SU-DHL-6 (cell line): ENCODE results near the gene PALLD.
"Not testable (repeated sequence)": the region's sequence is repeated elsewhere in the genome, so short reads cannot be mapped to it uniquely, and the experiment has no call there.

Experiments used
- H2AFZ ChIP-seq: fragments of 200-600 bp; sonication (generic); 2 replicates; pipeline ENCODE4 v1.6.1; 2014; ENCODE audit warnings: low read depth, mild to moderate bottlenecking, moderate library complexity, mixed read lengths, antibody characterized with exemption, low read length; ENCODE audit not compliant: severe bottlenecking
- H3F3A ChIP-seq: fragments of 200-600 bp; shearing (Covaris generic); 2 replicates; pipeline ENCODE4 v1.6.0; 2016; ENCODE audit warnings: antibody characterized with exemption, mild to moderate bottlenecking; ENCODE audit not compliant: insufficient read depth
- H3K27ac ChIP-seq: fragments of 200-600 bp; sonication (generic); 2 replicates; pipeline ENCODE4 v1.5.1; 2016; ENCODE audit warnings: low read depth, mild to moderate bottlenecking, low read length, moderate library complexity, mixed read lengths
- H3K27me3 ChIP-seq: fragments of 200-600 bp; sonication (generic), shearing (Covaris generic); 2 replicates; pipeline ENCODE4 v1.6.0; 2014; ENCODE audit warnings: mild to moderate bottlenecking, low read length
- H3K36me3 ChIP-seq: fragments of 200-600 bp; sonication (generic); 2 replicates; pipeline ENCODE4 v1.6.1; 2014; ENCODE audit warnings: mild to moderate bottlenecking, low read length, mixed read lengths
- H3K4me2 ChIP-seq: fragments of 300-600, 200-600 bp; shearing (Covaris generic), sonication (generic); 2 replicates; pipeline ENCODE4 v1.6.0; 2014; ENCODE audit warnings: low read length, low read depth, mild to moderate bottlenecking; ENCODE audit not compliant: poor library complexity, severe bottlenecking
- H3K4me3 ChIP-seq: fragments of 200-600 bp; sonication (generic); 2 replicates; pipeline ENCODE4 v1.5.1; 2014; ENCODE audit warnings: antibody characterized with exemption, low read length, mild to moderate bottlenecking, mixed read lengths; ENCODE audit not compliant: insufficient read depth, poor library complexity, severe bottlenecking
- H3K79me2 ChIP-seq: fragments of 200-600 bp; sonication (generic); 2 replicates; pipeline ENCODE4 v1.6.1; 2014; ENCODE audit warnings: mild to moderate bottlenecking, low read length, moderate library complexity; ENCODE audit not compliant: insufficient read depth
- H3K9ac ChIP-seq: fragments of 200-600 bp; sonication (generic); 2 replicates; pipeline ENCODE4 v1.7.0; 2014; ENCODE audit warnings: mild to moderate bottlenecking, low read length
- H3K9me2 ChIP-seq: fragments of 200-600 bp; sonication (generic); replicated peaks from 2 replicates; pipeline ENCODE4 v1.6.1; 2014; ENCODE audit warnings: low read length; ENCODE audit not compliant: insufficient read depth
- H3K9me3 ChIP-seq: fragments of 200-600 bp; sonication (generic); 2 replicates; pipeline ENCODE4 v1.6.1; 2014; ENCODE audit warnings: low read length, mixed read lengths; ENCODE audit not compliant: insufficient read depth
- H4K20me1 ChIP-seq: fragments of 200-600 bp; sonication (generic); 2 replicates; pipeline ENCODE4 v1.6.1; 2014; ENCODE audit warnings: low read depth, mild to moderate bottlenecking, antibody characterized with exemption, low read length, moderate library complexity, mixed read lengths
- EZH2phosphoT487 ChIP-seq: fragments of 200-600 bp; sonication (generic), shearing (Covaris generic); conservative IDR thresholded peaks from 2 replicates; pipeline ENCODE4 v1.6.1; 2018; ENCODE audit warnings: mild to moderate bottlenecking, antibody characterized with exemption, low read length, moderate library complexity, mixed read lengths
- TF ChIP-seq, protein P1 (sequence below): fragments of 200-600 bp; sonication (generic); IDR thresholded peaks from one replicate; pipeline ENCODE4 v1.5.1; 2017; ENCODE audit warnings: antibody characterized with exemption, mild to moderate bottlenecking, low read length, moderate library complexity; ENCODE audit not compliant: insufficient read depth, poor library complexity, severe bottlenecking

Gene PALLD

DNA sequence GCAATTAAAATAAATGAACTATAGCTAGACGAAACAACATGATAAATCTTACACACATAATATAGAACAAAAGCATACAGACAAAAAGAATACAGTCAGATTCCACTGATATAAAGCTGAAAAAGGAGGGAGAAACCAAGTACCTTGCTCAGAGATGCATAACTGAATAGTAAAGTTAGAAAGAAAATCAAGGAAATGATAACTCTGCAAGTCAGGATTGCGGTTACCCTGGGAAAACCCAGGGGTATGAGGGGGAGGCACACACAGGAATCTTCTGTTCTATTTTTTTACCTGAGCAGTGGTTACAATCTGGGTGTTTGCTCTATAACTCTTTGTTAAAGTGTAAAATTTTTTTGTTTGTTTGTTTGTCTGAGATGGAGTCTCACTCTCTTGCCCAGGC lies 304.1 kb downstream of the PALLD start:
- H3K4me2 ChIP-seq: no peak overlapping the region
- TF ChIP-seq EZH2phosphoT487: no peak
- TF ChIP-seq, protein P1, sequence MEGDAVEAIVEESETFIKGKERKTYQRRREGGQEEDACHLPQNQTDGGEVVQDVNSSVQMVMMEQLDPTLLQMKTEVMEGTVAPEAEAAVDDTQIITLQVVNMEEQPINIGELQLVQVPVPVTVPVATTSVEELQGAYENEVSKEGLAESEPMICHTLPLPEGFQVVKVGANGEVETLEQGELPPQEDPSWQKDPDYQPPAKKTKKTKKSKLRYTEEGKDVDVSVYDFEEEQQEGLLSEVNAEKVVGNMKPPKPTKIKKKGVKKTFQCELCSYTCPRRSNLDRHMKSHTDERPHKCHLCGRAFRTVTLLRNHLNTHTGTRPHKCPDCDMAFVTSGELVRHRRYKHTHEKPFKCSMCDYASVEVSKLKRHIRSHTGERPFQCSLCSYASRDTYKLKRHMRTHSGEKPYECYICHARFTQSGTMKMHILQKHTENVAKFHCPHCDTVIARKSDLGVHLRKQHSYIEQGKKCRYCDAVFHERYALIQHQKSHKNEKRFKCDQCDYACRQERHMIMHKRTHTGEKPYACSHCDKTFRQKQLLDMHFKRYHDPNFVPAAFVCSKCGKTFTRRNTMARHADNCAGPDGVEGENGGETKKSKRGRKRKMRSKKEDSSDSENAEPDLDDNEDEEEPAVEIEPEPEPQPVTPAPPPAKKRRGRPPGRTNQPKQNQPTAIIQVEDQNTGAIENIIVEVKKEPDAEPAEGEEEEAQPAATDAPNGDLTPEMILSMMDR: no peak
- H3K27ac ChIP-seq: no peak overlapping the region
- H3F3A ChIP-seq: no peaks in the 10 kb centered on the region
- H3K36me3 ChIP-seq: no peaks in the 10 kb centered on the region
- H2AFZ ChIP-seq: no peak overlapping the region
- no peaks in the 10 kb centered on the region for H4K20me1 ChIP-seq
- H3K27me3 ChIP-seq: no peaks in the 10 kb centered on the region
- H3K9ac ChIP-seq: no peak overlapping the region
- no peaks in the 10 kb centered on the region for H3K9me3 ChIP-seq
- no peak overlapping the region for H3K4me3 ChIP-seq
- H3K9me2 ChIP-seq: no peaks in the 10 kb centered on the region
- no peaks in the 10 kb centered on the region for H3K79me2 ChIP-seq

GRCh38 chr4:168802222-168802621 lies 305.4 kb downstream of the PALLD start:
- H3K4me3 ChIP-seq: no peak overlapping the region
- H3F3A ChIP-seq: no peaks in the 10 kb centered on the region
- no peak overlapping the region for H3K27ac ChIP-seq
- H3K36me3 ChIP-seq: no peaks in the 10 kb centered on the region
- no peak overlapping the region for H3K4me2 ChIP-seq
- no peak overlapping the region for H2AFZ ChIP-seq
- no peak for TF ChIP-seq EZH2phosphoT487
- TF ChIP-seq, protein P1: no peak
- no peaks in the 10 kb centered on the region for H3K9me3 ChIP-seq
- no peaks in the 10 kb centered on the region for H3K79me2 ChIP-seq
- H4K20me1 ChIP-seq: no peaks in the 10 kb centered on the region
- no peak overlapping the region for H3K9ac ChIP-seq
- no peaks in the 10 kb centered on the region for H3K9me2 ChIP-seq
- no peaks in the 10 kb centered on the region for H3K27me3 ChIP-seq

- H3K36me3 ChIP-seq, H3K9me2 ChIP-seq, H3K4me3 ChIP-seq, H4K20me1 ChIP-seq, H3K9me3 ChIP-seq, H3F3A ChIP-seq, H3K9ac ChIP-seq, H3K27ac ChIP-seq, H3K27me3 ChIP-seq, H2AFZ ChIP-seq, H3K4me2 ChIP-seq, H3K79me2 ChIP-seq: not testable (repeated sequence)
Measured at GRCh38 chr4:168803052-168803451, 306.2 kb downstream of the PALLD start.

GRCh38 chr4:168803732-168804131 lies 306.9 kb downstream of the PALLD start:
- no peak for TF ChIP-seq EZH2phosphoT487
- TF ChIP-seq, protein P1: no peak
- H3K9me3 ChIP-seq: no peaks in the 10 kb centered on the region
- no peaks in the 10 kb centered on the region for H3K27me3 ChIP-seq
- H3K9ac ChIP-seq: no peak overlapping the region
- H2AFZ ChIP-seq: no peak overlapping the region
- no peaks in the 10 kb centered on the region for H3K79me2 ChIP-seq
- no peaks in the 10 kb centered on the region for H4K20me1 ChIP-seq
- H3K36me3 ChIP-seq: no peaks in the 10 kb centered on the region
- no peak overlapping the region for H3K4me2 ChIP-seq
- H3K9me2 ChIP-seq: no peaks in the 10 kb centered on the region
- H3F3A ChIP-seq: no peaks in the 10 kb centered on the region
- no peak overlapping the region for H3K4me3 ChIP-seq
- H3K27ac ChIP-seq: no peak overlapping the region
